ENCODE data around the gene AFF2.
A peak's percentile ranks its signal among the peaks of the same experiment; 100 is the strongest.

The AFF2 gene

DNA sequence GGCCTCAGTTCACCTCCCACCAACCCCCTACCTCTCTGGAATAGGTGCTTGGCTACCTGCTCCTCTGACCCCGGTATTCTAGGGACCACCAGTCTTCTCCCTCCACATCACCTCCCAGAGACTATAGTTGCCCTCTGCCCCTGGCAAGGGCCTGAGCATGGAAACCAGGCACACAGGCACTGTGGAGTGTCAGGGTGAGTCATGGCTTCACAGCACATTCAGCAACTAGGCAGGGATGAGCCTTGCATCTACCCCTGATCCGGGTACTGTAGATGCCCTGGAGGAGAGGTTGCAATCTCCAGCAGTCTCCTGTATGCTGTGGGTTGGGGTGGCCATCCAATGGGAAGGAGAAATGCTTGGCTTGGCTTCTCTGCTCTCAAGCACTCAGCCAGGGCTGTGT, 532.0 kb downstream of the AFF2 start:
- no peak for DNase-seq

DNA sequence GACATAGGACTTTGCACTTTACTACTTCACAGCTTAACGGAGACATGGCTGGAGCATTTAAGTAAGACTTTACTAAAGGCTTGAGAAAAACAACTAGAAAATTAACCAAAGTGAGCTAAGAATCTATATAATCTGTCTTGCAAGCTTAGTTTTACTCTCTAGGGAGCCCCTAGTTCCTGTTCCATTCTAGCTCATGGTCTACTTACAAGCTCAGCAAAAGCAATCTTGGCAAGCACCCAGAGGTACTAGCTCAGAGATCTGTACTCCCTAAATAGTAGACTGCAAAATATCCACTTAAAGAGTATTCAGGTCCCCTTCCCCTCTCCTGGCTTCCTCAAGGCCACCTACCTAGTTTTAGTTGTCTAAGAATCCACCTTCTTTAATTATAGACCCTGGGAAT, 535.7 kb downstream of the AFF2 start:
- DNase-seq: no peak

DNA sequence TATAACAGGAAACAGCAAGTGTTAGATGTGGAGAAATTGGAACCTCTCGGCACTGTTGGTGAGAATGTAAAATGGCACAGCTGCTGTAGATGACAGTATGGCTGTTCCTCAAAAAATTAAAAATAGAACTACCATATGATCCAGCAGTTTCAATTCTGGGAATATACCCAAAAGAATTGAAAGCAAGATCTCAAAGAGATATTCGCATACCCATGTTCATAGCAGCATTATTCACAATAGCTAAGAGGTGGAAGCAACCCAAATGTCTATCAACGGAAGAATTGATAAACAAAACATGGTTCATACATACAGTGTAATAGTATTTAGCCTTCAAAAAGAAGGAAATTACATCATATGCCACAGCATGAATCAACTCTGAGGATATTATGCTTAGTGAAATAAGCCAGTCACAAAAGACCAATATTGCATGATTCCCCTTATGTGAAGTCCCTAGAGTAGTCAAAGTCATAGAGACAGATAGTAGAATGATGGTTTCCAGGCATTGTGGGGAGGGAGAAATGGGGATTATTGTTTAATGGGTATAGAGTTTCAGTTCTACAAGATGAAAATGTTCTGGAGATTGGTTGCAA, 537.0 kb downstream of the AFF2 start:
- DNase-seq: no peak

DNA sequence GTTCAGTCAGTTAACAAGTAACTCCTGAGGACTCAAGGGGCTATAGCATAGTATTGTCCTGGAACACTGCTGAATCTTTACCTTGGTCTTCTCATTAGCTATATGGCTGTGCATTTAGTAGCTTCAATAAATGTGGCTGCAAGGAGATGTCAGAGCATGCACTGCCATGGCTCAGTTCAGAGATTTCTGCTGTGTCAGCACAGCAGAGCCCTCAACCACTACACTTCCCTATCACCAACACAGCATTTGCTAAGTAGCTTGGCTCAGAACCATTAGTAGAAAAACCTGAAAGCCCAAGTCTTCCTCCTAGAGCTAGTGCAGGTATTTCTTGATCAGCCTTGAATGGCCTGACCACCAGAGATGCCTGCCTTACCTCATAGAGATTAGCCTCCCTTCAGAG, 538.6 kb downstream of the AFF2 start:
- no peak for DNase-seq

DNA sequence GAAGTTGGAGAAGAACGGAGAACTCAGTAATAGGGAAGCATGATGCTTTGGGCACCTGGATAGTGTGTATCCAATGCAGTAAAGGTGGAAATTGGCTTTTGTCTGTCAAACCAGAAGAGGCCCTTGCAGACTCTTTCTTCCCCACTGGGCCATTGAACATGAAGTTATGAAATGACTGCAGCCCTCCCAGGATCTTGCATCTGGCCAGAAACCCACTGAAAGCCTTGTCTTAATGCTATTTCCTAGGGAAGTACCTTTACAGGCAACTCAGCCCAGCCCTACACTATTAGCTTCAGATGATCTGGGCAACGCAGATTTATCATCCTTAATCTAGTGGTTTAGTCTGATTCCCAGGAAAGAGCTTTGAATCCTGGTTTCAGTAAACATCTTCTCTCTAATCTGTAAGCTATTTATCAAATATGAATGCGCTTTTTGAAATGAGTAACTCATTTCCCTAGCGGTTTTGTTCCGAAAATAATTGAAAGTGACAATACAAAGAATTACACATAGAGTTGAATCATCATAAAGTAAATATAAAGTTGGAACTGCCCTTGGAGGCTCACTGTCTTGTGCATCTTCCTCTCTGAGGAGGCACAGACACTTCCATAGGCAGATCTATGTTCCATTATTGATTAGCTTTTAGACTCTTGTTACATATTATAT, 540.6 kb downstream of the AFF2 start:
- peak; percentile 42 for DNase-seq

DNA sequence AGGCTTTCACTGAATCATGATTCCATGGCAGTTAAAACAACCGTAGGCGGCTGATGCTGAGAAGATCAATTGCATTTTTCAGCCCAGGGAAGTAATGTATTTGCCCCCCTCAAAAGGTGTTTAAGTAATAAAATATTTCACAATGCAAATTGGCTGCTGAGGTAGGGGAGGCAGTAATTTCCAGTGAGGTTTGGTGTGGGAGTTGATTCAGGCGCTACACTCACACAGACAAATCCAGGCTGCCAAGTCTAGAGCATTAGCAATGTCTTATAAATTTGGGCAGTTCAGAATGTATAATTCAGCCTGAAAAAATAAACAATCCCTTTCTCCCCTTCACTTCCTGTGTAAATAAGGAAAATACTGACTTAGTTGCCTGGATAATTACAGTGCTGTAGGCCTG, 543.0 kb downstream of the AFF2 start:
- DNase-seq: no peak

DNA sequence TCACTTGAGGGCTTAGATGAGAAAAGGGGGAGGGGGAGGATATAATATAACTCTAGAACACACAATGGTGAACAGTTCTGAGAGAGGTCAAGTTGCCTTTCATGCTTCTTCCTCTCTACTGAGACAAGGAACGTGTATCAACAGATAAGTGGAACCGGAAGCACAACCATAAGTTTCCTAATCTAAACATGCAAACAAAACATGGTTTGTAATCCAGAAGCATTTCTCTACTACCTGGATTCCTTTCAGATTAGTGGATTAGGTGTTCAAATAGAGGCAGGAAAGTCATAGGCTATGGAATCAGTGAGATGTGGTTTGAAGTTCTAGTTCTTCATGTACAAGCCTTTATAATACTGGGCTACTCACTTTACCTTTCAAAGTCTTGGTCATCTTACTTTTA, 544.1 kb downstream of the AFF2 start:
- no peak for DNase-seq

DNA sequence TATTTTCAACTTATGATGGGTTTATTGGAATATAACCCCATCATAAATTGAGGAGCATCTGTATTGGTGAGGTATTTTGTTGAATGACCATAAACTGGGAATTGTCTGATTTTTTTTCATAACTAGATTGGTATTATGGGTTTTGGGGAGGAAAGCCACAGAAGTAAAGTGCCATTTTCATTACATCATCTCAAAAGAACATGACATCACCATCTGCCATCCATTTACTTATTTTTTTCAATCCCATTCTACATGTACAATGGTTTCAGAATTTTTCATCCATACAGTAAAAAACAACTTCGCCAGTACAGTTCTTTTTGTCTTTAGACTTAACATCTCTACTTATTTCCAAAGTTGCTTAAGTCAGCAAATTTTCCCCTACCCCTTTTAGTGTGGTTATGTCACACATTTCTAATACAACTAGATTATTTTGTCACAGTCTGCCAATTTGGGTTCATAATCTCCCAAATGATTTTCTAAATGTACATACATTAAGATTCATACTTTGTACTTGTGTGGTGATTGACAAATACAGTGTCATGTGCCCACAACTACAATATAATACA, 545.3 kb downstream of the AFF2 start:
- no peak for DNase-seq
